SK-N-SH treated with all-trans-retinoic acid at 6 μM for 48 hours (cell line): ENCODE measurements around the gene EYA4.

Experiments
- CSRNP3 ChIP-seq: fragments of 250-450 bp; sonication (Bioruptor Pico); IDR thresholded peaks from 2 replicates; pipeline ENCODE4 v1.5.1; 2021; ENCODE audit warnings: mild to moderate bottlenecking, moderate library complexity
- PPARA ChIP-seq: fragments of 250-450 bp; sonication (Bioruptor Pico); IDR thresholded peaks from 2 replicates; pipeline ENCODE4 v1.5.0; 2020; ENCODE audit warnings: mild to moderate bottlenecking, borderline replicate concordance
- RARB ChIP-seq: fragments of 250-450 bp; sonication (Bioruptor Pico); IDR thresholded peaks from 2 replicates; pipeline ENCODE4 v1.8.0; 2021; ENCODE audit warnings: mild to moderate bottlenecking, moderate library complexity
- ZNF8 ChIP-seq: fragments of 450-650 bp; formaldehyde crosslinking; IDR thresholded peaks from 2 replicates; pipeline ENCODE4 v1.5.0; 2020; ENCODE audit warnings: mild to moderate bottlenecking, moderate library complexity
- TF ChIP-seq, protein P1 (sequence below): fragments of 250-450 bp; sonication (Bioruptor Pico); IDR thresholded peaks from 2 replicates; pipeline ENCODE4 v1.8.0; 2020; ENCODE audit warnings: mild to moderate bottlenecking, moderate library complexity, borderline replicate concordance

- TF ChIP-seq PPARA (CRISPR knock-in tag) (no peak), ZNF8 (CRISPR knock-in tag) (no peak), RARB (CRISPR knock-in tag) (no peak), CSRNP3 (CRISPR knock-in tag) (no peak)
- TF ChIP-seq, protein P1, sequence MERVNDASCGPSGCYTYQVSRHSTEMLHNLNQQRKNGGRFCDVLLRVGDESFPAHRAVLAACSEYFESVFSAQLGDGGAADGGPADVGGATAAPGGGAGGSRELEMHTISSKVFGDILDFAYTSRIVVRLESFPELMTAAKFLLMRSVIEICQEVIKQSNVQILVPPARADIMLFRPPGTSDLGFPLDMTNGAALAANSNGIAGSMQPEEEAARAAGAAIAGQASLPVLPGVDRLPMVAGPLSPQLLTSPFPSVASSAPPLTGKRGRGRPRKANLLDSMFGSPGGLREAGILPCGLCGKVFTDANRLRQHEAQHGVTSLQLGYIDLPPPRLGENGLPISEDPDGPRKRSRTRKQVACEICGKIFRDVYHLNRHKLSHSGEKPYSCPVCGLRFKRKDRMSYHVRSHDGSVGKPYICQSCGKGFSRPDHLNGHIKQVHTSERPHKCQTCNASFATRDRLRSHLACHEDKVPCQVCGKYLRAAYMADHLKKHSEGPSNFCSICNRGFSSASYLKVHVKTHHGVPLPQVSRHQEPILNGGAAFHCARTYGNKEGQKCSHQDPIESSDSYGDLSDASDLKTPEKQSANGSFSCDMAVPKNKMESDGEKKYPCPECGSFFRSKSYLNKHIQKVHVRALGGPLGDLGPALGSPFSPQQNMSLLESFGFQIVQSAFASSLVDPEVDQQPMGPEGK = no peak
Measured at GRCh38 chr6:133418108-133418507, 177.0 kb downstream of the EYA4 start.
